Endothelial cell (in vitro differentiated cells): ENCODE results near the gene SMIM35. TPM values are rescaled to one million over a fixed set of nuclear protein-coding genes. Genes with fewer than 3 reads are reported as not detected.

Experiments used
- DNase-seq: peaks from one replicate; pipeline ENCODE4 v3.0.0; 2021; ENCODE audit warnings: low spot score
- H3K27ac Mint-ChIP-seq: one replicate; pipeline ENCODE4 v1.8.0; 2021; ENCODE audit warnings: mixed read lengths, inconsistent platforms; ENCODE audit not compliant: unreplicated experiment
- H3K27me3 Mint-ChIP-seq: one replicate; pipeline ENCODE4 v1.8.0; 2021; ENCODE audit warnings: mild to moderate bottlenecking, moderate library complexity, mixed read lengths, inconsistent platforms; ENCODE audit not compliant: unreplicated experiment
- H3K36me3 Mint-ChIP-seq: one replicate; pipeline ENCODE4 v1.8.0; 2021; ENCODE audit warnings: mild to moderate bottlenecking, low read depth, mixed read lengths, inconsistent platforms; ENCODE audit not compliant: unreplicated experiment
- H3K4me1 Mint-ChIP-seq: one replicate; pipeline ENCODE4 v1.8.0; 2021; ENCODE audit warnings: mild to moderate bottlenecking, mixed read lengths, inconsistent platforms; ENCODE audit not compliant: unreplicated experiment
- H3K4me3 Mint-ChIP-seq: one replicate; pipeline ENCODE4 v1.8.0; 2021; ENCODE audit warnings: mild to moderate bottlenecking, mixed read lengths, inconsistent platforms; ENCODE audit not compliant: unreplicated experiment
- H3K9me3 Mint-ChIP-seq: one replicate; pipeline ENCODE4 v1.8.0; 2021; ENCODE audit warnings: mixed read lengths, inconsistent platforms; ENCODE audit not compliant: unreplicated experiment
- total RNA-seq: library from RNA; stranded (reverse); fragmentation: NEBNext Ultra II Directional; extraction: Animal tissue kit (Norgen Biotek cat#: 25700); gene quantifications from one replicate; pipeline ENCODE4 v1.2.1, GENCODE V29; 2021; ENCODE audit not compliant: unreplicated experiment
- TF ChIP-seq, protein P1 (sequence below): fragments of 200-600 bp; sonication (generic); IDR thresholded peaks from one replicate; pipeline ENCODE4 v1.5.0; 2021; ENCODE audit warnings: antibody characterized with exemption; ENCODE audit not compliant: unreplicated experiment

SMIM35 gene
- total RNA-seq, 1 donor from 2014 or later: not detected

DNA sequence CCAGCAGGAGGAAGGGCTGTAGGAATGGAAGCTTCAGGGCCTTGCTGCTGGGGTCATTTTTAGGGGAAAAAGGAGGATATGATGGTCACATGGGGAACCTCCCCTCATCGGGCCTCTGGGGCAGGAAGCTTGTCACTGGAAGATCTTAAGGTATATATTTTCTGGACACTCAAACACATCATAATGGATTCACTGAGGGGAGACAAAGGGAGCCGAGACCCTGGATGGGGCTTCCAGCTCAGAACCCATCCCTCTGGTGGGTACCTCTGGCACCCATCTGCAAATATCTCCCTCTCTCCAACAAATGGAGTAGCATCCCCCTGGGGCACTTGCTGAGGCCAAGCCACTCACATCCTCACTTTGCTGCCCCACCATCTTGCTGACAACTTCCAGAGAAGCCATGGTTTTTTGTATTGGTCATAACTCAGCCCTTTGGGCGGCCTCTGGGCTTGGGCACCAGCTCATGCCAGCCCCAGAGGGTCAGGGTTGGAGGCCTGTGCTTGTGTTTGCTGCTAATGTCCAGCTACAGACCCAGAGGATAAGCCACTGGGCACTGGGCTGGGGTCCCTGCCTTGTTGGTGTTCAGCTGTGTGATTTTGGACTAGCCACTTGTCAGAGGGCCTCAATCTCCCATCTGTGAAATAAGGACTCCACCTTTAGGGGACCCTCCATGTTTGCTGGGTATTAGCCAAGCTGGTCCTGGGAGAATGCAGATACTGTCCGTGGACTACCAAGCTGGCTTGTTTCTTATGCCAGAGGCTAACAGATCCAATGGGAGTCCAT, 86.5 kb downstream of the SMIM35 start:
- H3K4me1 Mint-ChIP-seq: peaks cover 11% of the 10 kb centered on the region
- TF ChIP-seq, protein P1, sequence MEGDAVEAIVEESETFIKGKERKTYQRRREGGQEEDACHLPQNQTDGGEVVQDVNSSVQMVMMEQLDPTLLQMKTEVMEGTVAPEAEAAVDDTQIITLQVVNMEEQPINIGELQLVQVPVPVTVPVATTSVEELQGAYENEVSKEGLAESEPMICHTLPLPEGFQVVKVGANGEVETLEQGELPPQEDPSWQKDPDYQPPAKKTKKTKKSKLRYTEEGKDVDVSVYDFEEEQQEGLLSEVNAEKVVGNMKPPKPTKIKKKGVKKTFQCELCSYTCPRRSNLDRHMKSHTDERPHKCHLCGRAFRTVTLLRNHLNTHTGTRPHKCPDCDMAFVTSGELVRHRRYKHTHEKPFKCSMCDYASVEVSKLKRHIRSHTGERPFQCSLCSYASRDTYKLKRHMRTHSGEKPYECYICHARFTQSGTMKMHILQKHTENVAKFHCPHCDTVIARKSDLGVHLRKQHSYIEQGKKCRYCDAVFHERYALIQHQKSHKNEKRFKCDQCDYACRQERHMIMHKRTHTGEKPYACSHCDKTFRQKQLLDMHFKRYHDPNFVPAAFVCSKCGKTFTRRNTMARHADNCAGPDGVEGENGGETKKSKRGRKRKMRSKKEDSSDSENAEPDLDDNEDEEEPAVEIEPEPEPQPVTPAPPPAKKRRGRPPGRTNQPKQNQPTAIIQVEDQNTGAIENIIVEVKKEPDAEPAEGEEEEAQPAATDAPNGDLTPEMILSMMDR: no peak
- no peaks in the 10 kb centered on the region for H3K9me3 Mint-ChIP-seq
- no peak overlapping the region for H3K27ac Mint-ChIP-seq
- peaks cover 4% of the 10 kb centered on the region for H3K27me3 Mint-ChIP-seq
- DNase-seq: no peak
- no peak overlapping the region for H3K4me3 Mint-ChIP-seq
- H3K36me3 Mint-ChIP-seq: no peaks in the 10 kb centered on the region

DNA sequence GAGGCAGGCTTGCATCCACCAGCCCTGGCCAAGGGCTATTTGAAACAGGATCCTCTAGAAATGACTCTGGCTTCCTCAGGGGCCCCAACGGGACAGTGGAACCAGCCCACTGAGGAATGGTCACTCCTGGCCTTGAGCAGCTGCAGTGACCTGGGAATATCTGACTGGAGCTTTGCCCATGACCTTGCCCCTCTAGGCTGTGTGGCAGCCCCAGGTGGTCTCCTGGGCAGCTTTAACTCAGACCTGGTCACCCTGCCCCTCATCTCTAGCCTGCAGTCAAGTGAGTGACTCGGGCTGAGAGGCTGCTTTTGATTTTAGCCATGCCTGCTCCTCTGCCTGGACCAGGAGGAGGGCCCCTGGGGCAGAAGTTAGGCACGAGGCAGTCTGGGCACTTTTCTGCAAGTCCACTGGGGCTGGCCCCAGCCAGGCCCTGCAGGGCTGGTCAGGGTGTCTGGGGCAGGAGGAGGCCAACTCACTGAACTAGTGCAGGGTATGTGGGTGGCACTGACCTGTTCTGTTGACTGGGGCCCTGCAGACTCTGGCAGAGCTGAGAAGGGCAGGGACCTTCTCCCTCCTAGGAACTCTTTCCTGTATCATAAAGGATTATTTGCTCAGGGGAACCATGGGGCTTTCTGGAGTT, 87.3 kb downstream of the SMIM35 start:
- H3K27ac Mint-ChIP-seq: no peak overlapping the region
- peaks cover 2% of the 10 kb centered on the region for H3K27me3 Mint-ChIP-seq
- peaks cover 14% of the 10 kb centered on the region for H3K4me1 Mint-ChIP-seq
- DNase-seq: no peak
- H3K9me3 Mint-ChIP-seq: no peaks in the 10 kb centered on the region
- no peak overlapping the region for H3K4me3 Mint-ChIP-seq
- TF ChIP-seq, protein P1: no peak
- H3K36me3 Mint-ChIP-seq: no peaks in the 10 kb centered on the region

DNA sequence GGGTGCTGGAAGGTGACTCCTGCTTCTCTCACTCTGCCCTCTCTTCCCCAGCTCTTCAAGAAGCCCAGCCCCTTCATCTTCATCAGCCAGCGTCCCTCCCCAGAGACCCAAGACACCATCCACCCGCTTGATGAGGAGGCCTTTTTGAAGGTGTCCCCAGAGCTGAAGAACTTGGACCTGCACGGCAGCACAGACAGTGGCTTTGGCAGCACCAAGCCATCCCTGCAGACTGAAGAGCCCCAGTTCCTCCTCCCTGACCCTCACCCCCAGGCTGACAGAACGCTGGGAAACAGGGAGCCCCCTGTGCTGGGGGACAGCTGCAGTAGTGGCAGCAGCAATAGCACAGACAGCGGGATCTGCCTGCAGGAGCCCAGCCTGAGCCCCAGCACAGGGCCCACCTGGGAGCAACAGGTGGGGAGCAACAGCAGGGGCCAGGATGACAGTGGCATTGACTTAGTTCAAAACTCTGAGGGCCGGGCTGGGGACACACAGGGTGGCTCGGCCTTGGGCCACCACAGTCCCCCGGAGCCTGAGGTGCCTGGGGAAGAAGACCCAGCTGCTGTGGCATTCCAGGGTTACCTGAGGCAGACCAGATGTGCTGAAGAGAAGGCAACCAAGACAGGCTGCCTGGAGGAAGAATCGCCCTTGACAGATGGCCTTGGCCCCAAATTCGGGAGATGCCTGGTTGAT, 88.0 kb downstream of the SMIM35 start:
- no peaks in the 10 kb centered on the region for H3K36me3 Mint-ChIP-seq
- H3K27me3 Mint-ChIP-seq: peaks cover 2% of the 10 kb centered on the region
- H3K4me1 Mint-ChIP-seq: peaks cover 17% of the 10 kb centered on the region
- H3K4me3 Mint-ChIP-seq: no peak overlapping the region
- no peaks in the 10 kb centered on the region for H3K9me3 Mint-ChIP-seq
- no peak for DNase-seq
- H3K27ac Mint-ChIP-seq: no peak overlapping the region
- TF ChIP-seq, protein P1: no peak

- no peaks in the 10 kb centered on the region for H3K36me3 Mint-ChIP-seq
- H3K9me3 Mint-ChIP-seq: no peaks in the 10 kb centered on the region
- no peak for DNase-seq
- H3K4me1 Mint-ChIP-seq: peaks cover 14% of the 10 kb centered on the region
- no peak overlapping the region for H3K4me3 Mint-ChIP-seq
- peaks cover 2% of the 10 kb centered on the region for H3K27me3 Mint-ChIP-seq
- H3K27ac Mint-ChIP-seq: no peak overlapping the region
- TF ChIP-seq, protein P1: no peak
Observed at GRCh38 chr11:117997823-117998579, 88.8 kb downstream of the SMIM35 start.
